ENCODE measurements around the gene SLC5A3. TPM values are rescaled to one million over a fixed set of nuclear protein-coding genes. Genes with fewer than 3 reads are reported as not detected.

The SLC5A3 gene
- total RNA-seq, 1 experiment from 2014 or later: 8.8 TPM

- POLR2A ChIA-PET (ENCODE audit: unreplicated experiment): no interaction called here
- DNase-seq: no peak
- no TSS peak for BruUV-seq (replicated peaks)
These were observed 8.4 kb upstream of the SLC5A3 start for GRCh38 chr21:34065027-34065426.

GRCh38 chr21:34071683-34072082 is 1.7 kb upstream of the SLC5A3 start:
- no peak for DNase-seq

More at GRCh38 chr21:34065027-34065426, 8.4 kb upstream of the SLC5A3 start:
- H3K27ac ChIP-seq: no peak overlapping the region
- no peaks in the 10 kb centered on the region for H3K36me3 ChIP-seq (ENCODE audit: low read depth)
- CTCF ChIA-PET: no interaction called here
- H3K4me3 ChIP-seq: no peak overlapping the region
- H3K4me2 ChIP-seq: no peak overlapping the region
- TF ChIP-seq EZH2 (IDR thresholded peaks at IDR 0.05; ENCODE audit: low read depth) (no peak), CTCF (conservative IDR thresholded peaks at IDR 0.05) (no peak)
- H3K9me2 ChIP-seq (ENCODE audit: insufficient read depth): no peaks in the 10 kb centered on the region
- no peaks in the 10 kb centered on the region for H3K9me3 ChIP-seq (ENCODE audit: insufficient read depth, low read depth)
- H3K27me3 ChIP-seq (ENCODE audit: insufficient read depth, low read depth): peaks cover 15% of the 10 kb centered on the region; the same call in 1 of the 2 replicates
- H3K4me1 ChIP-seq (replicated peaks; ENCODE audit: insufficient read depth): no peaks in the 10 kb centered on the region
- H3K79me2 ChIP-seq (ENCODE audit: low read depth): no peaks in the 10 kb centered on the region
- H4K20me1 ChIP-seq (ENCODE audit: insufficient read depth): no peaks in the 10 kb centered on the region
- intact Hi-C loops (cut with micrococcal nuclease; ENCODE audit: unreplicated experiment): no loop called here
- no peaks in the 10 kb centered on the region for H3F3A ChIP-seq (ENCODE audit: insufficient read depth, low read depth)
- no peak overlapping the region for H2AFZ ChIP-seq

GRCh38 chr21:34072145-34073031 is 990 bp upstream of the SLC5A3 start:
- TF ChIP-seq EZH2 (IDR thresholded peaks at IDR 0.05; ENCODE audit: low read depth) (no peak), CTCF (conservative IDR thresholded peaks at IDR 0.05) (no peak)
- Histone ChIP-seq H3K27me3 (ENCODE audit: insufficient read depth, low read depth) (no peaks in the 10 kb centered on the region), H3K36me3 (ENCODE audit: low read depth) (no peaks in the 10 kb centered on the region), H3K4me2 (peak overlapping the region; percentile 72), H3K4me1 (replicated peaks; ENCODE audit: insufficient read depth) (peaks cover 17% of the 10 kb centered on the region), H3K9me3 (ENCODE audit: insufficient read depth, low read depth) (no peaks in the 10 kb centered on the region), H3F3A (ENCODE audit: insufficient read depth, low read depth) (no peaks in the 10 kb centered on the region), H2AFZ (peak overlapping the region; percentile 87), H3K27ac (no peak overlapping the region), H3K9me2 (ENCODE audit: insufficient read depth) (no peaks in the 10 kb centered on the region), H3K4me3 (peak overlapping the region; percentile 55; the same call in 1 of the 2 replicates), H3K79me2 (ENCODE audit: low read depth) (peaks cover 33% of the 10 kb centered on the region), H4K20me1 (ENCODE audit: insufficient read depth) (no peaks in the 10 kb centered on the region)
- intact Hi-C loops (cut with micrococcal nuclease; ENCODE audit: unreplicated experiment): loop anchor here (5.0 to 10.0 kb wide), 3 partner anchors 125 to 150 kb away; no protein-coding TSS in a partner anchor
- no TSS peak for BruUV-seq (replicated peaks)
- DNase-seq: no peak
- ChIA-PET POLR2A (ENCODE audit: unreplicated experiment) (no interaction called here), CTCF (no interaction called here)

More at GRCh38 chr21:34071683-34072082, 1.7 kb upstream of the SLC5A3 start:
- H3K9me3 ChIP-seq (ENCODE audit: insufficient read depth, low read depth): no peaks in the 10 kb centered on the region
- H2AFZ ChIP-seq: no peak overlapping the region
- no peak overlapping the region for H3K27ac ChIP-seq
- H3K4me1 ChIP-seq (replicated peaks; ENCODE audit: insufficient read depth): peaks cover 17% of the 10 kb centered on the region
- ChIA-PET POLR2A (ENCODE audit: unreplicated experiment) (interaction anchor here (1.0 kb wide), 1 partner anchor 144 kb away, joined by 6 read pairs; no protein-coding TSS in a partner anchor), CTCF (no interaction called here)
- no peaks in the 10 kb centered on the region for H3K9me2 ChIP-seq (ENCODE audit: insufficient read depth)
- no peaks in the 10 kb centered on the region for H4K20me1 ChIP-seq (ENCODE audit: insufficient read depth)
- H3K4me3 ChIP-seq: no peak overlapping the region
- H3F3A ChIP-seq (ENCODE audit: insufficient read depth, low read depth): no peaks in the 10 kb centered on the region
- peaks cover 27% of the 10 kb centered on the region for H3K79me2 ChIP-seq (ENCODE audit: low read depth)
- no peaks in the 10 kb centered on the region for H3K36me3 ChIP-seq (ENCODE audit: low read depth)
- no peaks in the 10 kb centered on the region; the same call in 1 of the 2 replicates for H3K27me3 ChIP-seq (ENCODE audit: insufficient read depth, low read depth)
- TF ChIP-seq CTCF (conservative IDR thresholded peaks at IDR 0.05) (no peak), EZH2 (IDR thresholded peaks at IDR 0.05; ENCODE audit: low read depth) (no peak)
- no peak overlapping the region for H3K4me2 ChIP-seq
- intact Hi-C loops (cut with micrococcal nuclease; ENCODE audit: unreplicated experiment): loop anchor here (5.0 to 10.0 kb wide), 3 partner anchors 124 to 149 kb away; no protein-coding TSS in a partner anchor
- BruUV-seq (replicated peaks): no TSS peak
